SIG-M5 treated with dmso at 0.1 percent for 504 hours (cell line): ENCODE data around the gene FOXO3.
A peak's percentile ranks its signal among the peaks of the same experiment; 100 is the strongest.

Source experiments
- DNase-seq: peaks from one replicate; lab custom pipeline; 2025; ENCODE audit not compliant: unreplicated experiment; lab: John Stamatoyannopoulos, UW

FOXO3 gene

DNA sequence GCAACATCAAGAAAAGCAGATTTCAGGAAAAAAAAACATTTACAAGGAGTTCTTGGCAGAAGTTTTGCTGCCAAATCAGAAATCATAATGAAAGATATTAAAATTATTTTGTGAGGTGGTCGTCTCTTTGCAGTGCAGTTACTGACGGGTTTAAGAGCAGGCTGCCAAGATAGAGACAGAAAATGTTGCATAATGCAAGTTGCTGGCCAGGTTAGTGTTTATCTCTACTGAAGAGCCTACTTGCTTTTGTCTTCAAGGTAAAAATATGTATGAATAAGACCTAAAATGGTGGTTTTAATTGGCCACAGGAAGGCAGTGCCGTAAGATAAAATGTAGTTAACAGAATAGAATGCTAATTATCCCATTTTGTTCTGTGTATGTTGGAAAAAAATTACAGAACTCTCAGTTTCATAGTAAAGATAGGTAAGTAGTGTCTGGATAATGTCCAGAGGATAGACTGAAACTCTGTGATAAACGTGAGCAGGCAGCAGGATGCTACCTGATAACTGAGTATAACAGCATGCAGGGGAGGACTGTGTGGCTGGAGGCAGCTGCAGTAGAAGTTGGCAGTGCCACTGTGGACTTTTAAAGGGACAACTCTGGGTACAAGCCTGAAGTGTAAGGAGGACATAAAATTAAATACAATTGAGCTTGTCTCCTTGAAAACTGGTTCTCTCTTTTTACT lies 13.9 kb downstream of the FOXO3 start:
- no peak for DNase-seq

DNA sequence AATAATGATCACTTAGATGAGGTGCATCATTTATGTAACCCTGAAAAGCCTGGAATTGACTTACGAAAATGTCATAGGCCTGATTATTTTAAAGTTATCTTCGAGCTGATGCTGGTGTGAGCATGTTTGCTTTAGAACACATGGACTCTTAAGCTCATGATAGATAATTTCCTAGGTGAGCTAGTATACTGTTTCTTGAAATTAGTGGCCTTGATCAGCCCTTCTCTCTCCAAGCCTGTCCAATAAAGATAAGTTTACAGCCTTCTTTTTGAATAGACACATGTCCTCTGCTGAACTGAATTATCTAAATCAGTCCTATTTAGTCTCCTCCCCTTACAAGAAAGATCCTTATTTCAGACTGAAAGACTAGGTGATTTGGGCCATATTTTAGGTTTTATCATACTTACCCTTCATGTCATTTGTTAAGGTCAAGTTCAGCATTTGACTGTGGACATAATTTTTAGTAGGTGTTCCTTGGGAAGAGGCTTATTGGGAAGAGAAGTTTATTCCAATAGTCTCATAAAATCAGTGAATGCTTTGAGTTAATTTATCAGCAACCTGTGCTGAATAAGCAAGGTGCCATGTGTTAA lies 15.3 kb downstream of the FOXO3 start:
- no peak for DNase-seq

- DNase-seq, result peak; percentile 19
These were observed 16.0 kb downstream of the FOXO3 start for GRCh38 chr6:108576709-108577108.

DNA sequence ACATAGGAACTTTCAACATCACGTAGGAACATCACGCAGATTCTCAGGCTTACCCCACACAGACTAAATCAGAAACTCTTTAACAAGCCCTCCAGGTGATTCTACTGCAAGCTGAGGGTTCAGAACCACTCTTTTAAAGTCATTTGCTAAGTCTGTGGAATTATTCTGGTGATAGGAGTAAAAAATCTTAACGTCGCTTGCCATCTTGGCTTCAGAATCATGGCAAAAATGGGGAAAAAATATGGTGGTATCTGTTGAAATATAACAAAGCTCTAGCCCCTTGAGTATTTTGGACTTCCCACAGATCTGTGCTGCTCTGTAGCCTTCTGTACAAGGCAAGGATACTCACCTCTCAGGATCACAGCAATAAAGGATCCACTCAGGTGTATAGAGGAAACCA lies 17.4 kb downstream of the FOXO3 start:
- no peak for DNase-seq

DNA sequence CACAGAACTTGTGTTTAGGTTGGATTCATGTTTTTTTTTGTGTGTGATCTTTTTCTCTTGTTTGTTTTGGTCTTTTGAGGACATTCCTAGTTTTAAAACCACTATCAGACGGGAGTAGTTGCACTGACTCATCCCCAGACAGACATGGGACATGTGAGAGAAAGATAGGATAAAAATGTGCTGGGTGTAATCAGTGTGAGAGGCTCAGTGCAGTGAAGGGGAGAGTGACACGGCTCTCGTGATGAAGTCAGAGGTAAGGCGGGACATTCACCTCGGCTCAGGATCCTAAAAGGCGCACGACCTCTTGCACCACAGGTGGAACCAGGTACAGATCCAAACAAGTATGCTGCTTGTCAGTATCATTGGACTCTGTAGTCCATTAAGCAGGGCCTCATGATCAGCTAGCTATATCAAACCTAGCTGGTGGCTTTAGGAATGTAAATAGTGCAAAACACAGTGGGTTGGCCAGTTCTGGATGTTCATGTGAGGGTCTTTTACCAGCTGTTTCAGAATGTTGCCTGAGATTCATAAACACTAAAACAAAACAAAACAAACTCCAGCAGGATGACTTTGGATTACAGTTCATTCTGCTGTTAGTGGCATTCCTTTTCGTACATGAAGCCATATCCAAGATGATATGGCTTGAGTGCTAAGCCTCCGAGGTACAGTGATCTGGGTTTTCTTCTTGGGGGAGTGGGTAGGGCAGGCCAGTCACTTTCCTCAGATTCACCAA lies 18.0 kb downstream of the FOXO3 start:
- no peak for DNase-seq

DNA sequence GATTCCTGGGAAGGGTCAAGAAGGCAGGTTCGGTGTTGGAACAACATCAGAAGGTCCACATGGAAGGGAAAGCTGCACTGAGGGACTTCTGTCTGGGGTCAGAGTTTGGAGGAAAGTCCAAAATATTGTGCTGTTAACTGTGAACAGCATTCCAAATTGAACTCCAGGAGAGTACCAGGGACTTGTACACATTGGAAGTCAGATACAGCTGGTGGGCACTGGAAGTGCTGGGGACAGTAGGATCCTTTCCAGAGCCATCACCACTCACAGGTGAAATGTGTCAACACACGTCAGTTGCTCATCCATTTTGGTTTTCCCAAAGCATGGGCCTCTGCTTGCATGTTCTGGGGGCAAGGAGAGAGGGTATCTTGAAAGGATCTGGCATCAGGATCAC lies 18.6 kb downstream of the FOXO3 start:
- no peak for DNase-seq

- no peak for DNase-seq
These were observed 19.9 kb downstream of the FOXO3 start for GRCh38 chr6:108580646-108581045.

GRCh38 chr6:108581237-108581931 lies 20.7 kb downstream of the FOXO3 start:
- DNase-seq, result peak; percentile 74

DNA sequence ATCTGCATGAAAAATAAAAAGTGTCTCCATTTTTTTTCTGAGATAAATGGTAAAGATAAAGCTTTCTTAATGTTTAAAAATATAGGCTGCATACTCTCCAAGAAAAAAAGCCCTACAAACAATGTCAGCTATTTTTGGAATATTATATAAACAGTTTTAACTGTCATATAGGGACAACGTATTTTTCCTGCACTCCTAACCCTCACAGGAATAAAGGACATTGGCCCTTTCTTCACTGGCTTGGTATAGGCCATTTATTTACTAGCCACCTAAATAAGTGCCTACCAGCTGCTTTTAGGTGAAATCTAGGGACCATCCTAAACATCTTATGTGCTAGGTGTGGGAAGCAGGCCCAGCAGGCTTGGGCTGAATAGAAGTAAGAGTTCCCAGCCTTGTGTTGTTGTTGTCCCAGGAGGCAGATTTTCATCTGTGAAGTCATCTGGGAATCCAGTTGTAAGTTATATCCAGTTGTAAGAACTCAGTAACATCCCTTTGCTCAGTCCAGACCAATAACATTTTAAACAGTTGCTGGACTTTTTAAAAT lies 21.3 kb downstream of the FOXO3 start:
- DNase-seq, result no peak

- DNase-seq, result no peak
These were observed 21.9 kb downstream of the FOXO3 start for GRCh38 chr6:108582618-108583017.

GRCh38 chr6:108584323-108584722 lies 23.6 kb downstream of the FOXO3 start:
- DNase-seq, result no peak

DNA sequence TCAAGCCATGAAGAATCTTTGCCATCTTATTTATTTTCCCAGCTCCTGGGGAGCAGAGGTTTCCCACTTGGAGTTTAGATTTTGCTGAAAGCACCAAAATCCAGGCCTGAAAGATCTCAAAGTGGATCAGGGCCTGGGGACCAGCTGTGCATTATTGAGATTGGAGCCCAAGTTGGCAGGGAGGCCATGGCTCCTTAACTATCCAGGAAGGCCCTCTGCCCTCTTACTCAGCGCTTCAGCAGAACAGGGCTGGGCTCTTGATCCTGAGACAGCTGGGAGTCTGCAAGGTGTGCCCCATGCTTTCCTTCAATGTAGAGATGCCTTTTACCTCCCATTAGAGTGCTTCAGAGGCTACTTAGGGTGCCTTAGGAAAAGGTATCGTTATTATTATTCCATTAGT lies 24.6 kb downstream of the FOXO3 start:
- no peak for DNase-seq

- DNase-seq, result no peak
These were observed 25.3 kb downstream of the FOXO3 start for GRCh38 chr6:108585921-108586536.

DNA sequence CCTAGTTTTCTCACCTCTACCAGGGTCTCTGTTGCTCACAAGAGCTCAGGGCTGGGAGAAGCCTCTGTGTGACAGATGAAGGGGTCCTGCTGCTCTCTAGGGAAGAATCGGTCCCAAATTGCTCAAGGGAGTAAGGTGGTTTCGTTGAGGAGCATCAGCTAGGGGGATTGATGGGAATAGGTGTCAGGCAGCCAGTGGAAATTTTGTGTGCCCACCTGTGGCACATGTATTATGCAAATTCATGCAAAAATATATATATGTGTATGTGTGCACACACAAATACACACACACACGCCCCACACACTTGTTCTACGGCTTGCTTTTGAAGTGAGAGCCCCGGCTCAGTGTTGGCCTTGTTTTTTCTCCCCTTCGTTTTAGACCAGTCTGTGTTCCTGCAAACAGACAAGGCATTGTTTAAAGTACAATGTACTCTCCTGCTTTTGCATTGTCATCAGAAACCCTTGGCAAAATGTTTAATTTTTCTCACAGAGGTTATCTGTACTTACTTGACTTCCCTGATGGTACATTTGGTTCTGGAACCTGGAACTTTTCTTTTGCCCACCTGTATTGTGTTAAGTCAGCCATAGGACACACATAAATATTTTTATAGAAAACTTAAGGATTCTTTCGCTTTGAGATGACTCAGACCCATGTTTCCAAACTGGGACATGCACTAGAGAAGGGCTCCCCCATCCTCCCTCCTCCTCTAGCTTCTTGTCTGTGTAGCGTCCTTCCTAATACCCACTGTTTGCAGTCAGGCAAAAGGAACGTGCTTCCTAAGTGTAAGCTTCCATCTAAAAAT lies 26.7 kb downstream of the FOXO3 start:
- no peak for DNase-seq

DNA sequence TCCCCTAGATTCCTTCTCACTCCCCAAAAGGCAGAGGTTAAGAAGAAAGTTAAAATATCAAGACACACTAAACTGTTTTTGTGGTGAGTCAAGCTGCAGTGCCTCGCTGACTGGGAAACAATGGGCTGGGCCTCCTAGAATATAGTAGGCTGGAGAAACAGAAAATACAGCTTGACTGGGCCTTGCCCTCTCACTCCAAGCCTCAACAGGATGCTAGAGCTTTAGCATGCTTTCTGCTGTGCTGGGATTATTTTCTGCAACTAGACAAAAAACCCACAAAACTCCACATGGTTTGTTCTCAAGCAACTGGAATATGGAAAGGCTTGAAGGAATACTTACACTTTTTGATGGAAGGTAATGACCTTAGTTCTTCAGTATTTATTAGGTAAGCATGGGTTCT lies 27.9 kb downstream of the FOXO3 start:
- DNase-seq, result no peak

- peak; percentile 44 for DNase-seq
These were observed 28.6 kb downstream of the FOXO3 start for GRCh38 chr6:108589244-108589791.

DNA sequence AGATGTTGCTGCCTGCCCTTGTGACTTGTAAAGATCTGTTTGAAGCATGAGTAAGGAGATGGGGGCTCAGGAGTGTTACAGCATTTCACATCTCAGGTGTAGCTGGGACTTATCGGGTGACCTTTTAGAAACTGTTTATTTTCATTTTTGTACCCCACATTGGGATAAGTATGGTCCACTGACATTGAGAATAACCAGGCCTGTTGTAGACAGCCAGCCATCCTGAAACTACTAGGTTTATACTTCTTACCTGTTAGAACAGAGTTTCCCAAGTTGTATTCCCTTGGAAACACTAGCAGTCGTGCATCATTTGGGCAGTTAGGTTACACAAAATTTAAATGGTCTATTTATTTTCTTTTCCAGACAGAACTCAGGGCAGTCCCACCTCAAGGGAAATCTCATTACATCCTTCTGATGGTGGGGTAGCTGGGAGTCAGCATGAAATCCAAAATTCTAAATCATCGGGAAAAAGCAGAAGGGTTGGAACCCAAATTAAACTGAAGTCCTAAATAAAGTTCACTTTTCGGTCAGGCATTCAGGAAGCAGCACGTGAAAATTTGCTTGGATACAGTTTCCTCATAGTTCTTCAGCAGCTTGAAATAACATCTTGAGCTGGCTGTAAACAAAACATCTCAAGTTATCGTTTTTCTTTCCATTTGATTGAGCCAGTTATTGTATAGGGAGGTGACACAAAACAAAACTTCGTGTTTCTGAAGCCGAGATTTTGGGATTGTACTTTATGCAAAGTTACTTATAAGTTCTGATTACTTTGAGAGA lies 30.5 kb downstream of the FOXO3 start:
- DNase-seq, result no peak

GRCh38 chr6:108592371-108593337 lies 31.9 kb downstream of the FOXO3 start:
- DNase-seq, result peak; percentile 70
